GM19099 (cell line): ENCODE results near the gene SEMA3B.

Source experiments
- POLR2A ChIP-seq: IDR thresholded peaks from 3 replicates; pipeline ENCODE4 v1.6.1; 2011; ENCODE audit warnings: low read depth; ENCODE audit not compliant: insufficient read length; ENCODE audit errors: extremely low read depth

The SEMA3B gene

GRCh38 chr3:50249457-50249856 is 19.5 kb upstream of the SEMA3B start:
- TF ChIP-seq POLR2A = no peak

GRCh38 chr3:50250514-50250913 is 18.4 kb upstream of the SEMA3B start:
- TF ChIP-seq POLR2A = no peak

GRCh38 chr3:50251220-50251619 is 17.7 kb upstream of the SEMA3B start:
- no peak for TF ChIP-seq POLR2A

GRCh38 chr3:50254577-50255250 is 14.2 kb upstream of the SEMA3B start:
- no peak for TF ChIP-seq POLR2A

GRCh38 chr3:50255251-50255615 is 13.7 kb upstream of the SEMA3B start:
- TF ChIP-seq POLR2A = no peak

- no peak for TF ChIP-seq POLR2A
Measured at GRCh38 chr3:50256978-50257890, 11.7 kb upstream of the SEMA3B start.

GRCh38 chr3:50258029-50258680 is 10.8 kb upstream of the SEMA3B start:
- no peak for TF ChIP-seq POLR2A

- no peak for TF ChIP-seq POLR2A
Measured at GRCh38 chr3:50258979-50259378, 10.0 kb upstream of the SEMA3B start.

- TF ChIP-seq POLR2A = no peak
Measured at GRCh38 chr3:50259432-50260026, 9.4 kb upstream of the SEMA3B start.

- TF ChIP-seq POLR2A = peak; percentile 46
Measured at GRCh38 chr3:50260027-50260941, 8.7 kb upstream of the SEMA3B start.

GRCh38 chr3:50260942-50261441 is 8.0 kb upstream of the SEMA3B start:
- no peak for TF ChIP-seq POLR2A

GRCh38 chr3:50261505-50261904 is 7.4 kb upstream of the SEMA3B start:
- TF ChIP-seq POLR2A = no peak

- TF ChIP-seq POLR2A = no peak
Measured at GRCh38 chr3:50262778-50263177, 6.2 kb upstream of the SEMA3B start.
